Measurements from ENCODE around the gene FILIP1. TPM values are rescaled to one million over a fixed set of nuclear protein-coding genes. Genes with fewer than 3 reads are reported as not detected.

FILIP1 gene
- total and polyA plus RNA-seq, 9 donors: 1.1 to 7.1 (median 2.7) TPM

- WGBS, 3 donors: 92 to 95% (median 95%) methylated on average over 3 of the region's 3 CpGs
- Histone ChIP-seq H3K9me3 (no peaks in the 10 kb centered on the region), H3K4me3 (no peak overlapping the region), H3K27me3 (no peaks in the 10 kb centered on the region), H3K27ac (no peak overlapping the region), H3K36me3 (no peaks in the 10 kb centered on the region), H3K4me1 (ENCODE audit: insufficient read depth) (no peaks in the 10 kb centered on the region)
- TF ChIP-seq EP300 (IDR thresholded peaks at IDR 0.05): no peak
- TF ChIP-seq CTCF (IDR thresholded peaks at IDR 0.05): no peak
- TF ChIP-seq POLR2A (IDR thresholded peaks at IDR 0.05): no peak
- intact Hi-C loops (cut with DNase I): loop anchor here in 2 of 4 donors (10.0 kb wide), 1 partner anchor 213 kb away; no protein-coding TSS in a partner anchor
- DNase-seq: no peak
Observed at GRCh38 chr6:75302280-75302679, 191.3 kb downstream of the FILIP1 start.

GRCh38 chr6:75301537-75301936 is 192.1 kb downstream of the FILIP1 start:
- Histone ChIP-seq H3K4me1 (ENCODE audit: insufficient read depth) (no peaks in the 10 kb centered on the region), H3K4me3 (no peak overlapping the region), H3K27me3 (no peaks in the 10 kb centered on the region), H3K36me3 (no peaks in the 10 kb centered on the region), H3K9me3 (no peaks in the 10 kb centered on the region), H3K27ac (no peak overlapping the region)
- no peak for DNase-seq
- no peak for TF ChIP-seq EP300 (IDR thresholded peaks at IDR 0.05)
- TF ChIP-seq CTCF (IDR thresholded peaks at IDR 0.05): no peak
- TF ChIP-seq POLR2A (IDR thresholded peaks at IDR 0.05): no peak
- intact Hi-C loops (cut with DNase I): loop anchor here in 2 of 4 donors (10.0 kb wide), 1 partner anchor 213 kb away; no protein-coding TSS in a partner anchor

- no peak overlapping the region for H3K4me3 ChIP-seq
- no peak overlapping the region for H3K27ac ChIP-seq
- intact Hi-C loops (cut with DNase I): loop anchor here in 2 of 4 donors (10.0 kb wide), 1 partner anchor 214 kb away; no protein-coding TSS in a partner anchor
- H3K27me3 ChIP-seq: no peaks in the 10 kb centered on the region
- no peak for TF ChIP-seq EP300 (IDR thresholded peaks at IDR 0.05)
- TF ChIP-seq CTCF (IDR thresholded peaks at IDR 0.05): no peak
- TF ChIP-seq POLR2A (IDR thresholded peaks at IDR 0.05): no peak
- DNase-seq: no peak
- 94 to 98% (median 95%) methylated on average over 2 of the region's 2 CpGs for WGBS, 3 donors
- H3K4me1 ChIP-seq (ENCODE audit: insufficient read depth): no peaks in the 10 kb centered on the region
- no peaks in the 10 kb centered on the region for H3K36me3 ChIP-seq
- H3K9me3 ChIP-seq: no peaks in the 10 kb centered on the region
Observed at GRCh38 chr6:75301088-75301487, 192.5 kb downstream of the FILIP1 start.

- Histone ChIP-seq H3K9me3 (no peaks in the 10 kb centered on the region), H3K27me3 (no peaks in the 10 kb centered on the region), H3K4me1 (ENCODE audit: insufficient read depth) (no peaks in the 10 kb centered on the region), H3K36me3 (no peaks in the 10 kb centered on the region), H3K27ac (no peak overlapping the region), H3K4me3 (no peak overlapping the region)
- intact Hi-C loops (cut with DNase I): loop anchor here in 2 of 4 donors (10.0 kb wide), 1 partner anchor 214 kb away; no protein-coding TSS in a partner anchor
- 30 to 62% (median 38%) methylated on average over 1 of the region's 1 CpG for WGBS, 3 donors
- TF ChIP-seq POLR2A (IDR thresholded peaks at IDR 0.05) (no peak), EP300 (IDR thresholded peaks at IDR 0.05) (no peak), CTCF (IDR thresholded peaks at IDR 0.05) (no peak)
- no peak for DNase-seq
Observed at GRCh38 chr6:75300531-75300855, 193.1 kb downstream of the FILIP1 start.

All from ovary (tissue), 9 donors.